ENCODE measurements around the gene CASTOR1. TPM values are rescaled to one million over a fixed set of nuclear protein-coding genes. Genes with fewer than 3 reads are reported as not detected.

Gene CASTOR1
- total and polyA plus RNA-seq, 7 donors = 5.3 to 15.0 (median 9.2) TPM; not detected in 1

GRCh38 chr22:30245181-30245984 is 43.9 kb downstream of the CASTOR1 start:
- Histone ChIP-seq H3K27me3 (peaks cover 5 to 54% (median 24%) of the 10 kb centered on the region in 3 donors), H3K27ac (peak overlapping the region in 2 of 4 donors; percentile 9 to 29), H3K4me3 (peak overlapping the region in 3 of 4 donors; percentile 40 to 50 (median 47)), H3K9me3 (no peaks in the 10 kb centered on the region), H3K4me1 (peaks cover 0 to 18% (median 15%) of the 10 kb centered on the region in 4 donors), H3K36me3 (no peaks in the 10 kb centered on the region)
- DNase-seq = no peak
- TF ChIP-seq EP300 (IDR thresholded peaks at IDR 0.05) = no peak
- intact Hi-C loops (cut with DNase I) = loop anchor here (5.0 kb wide), 1 partner anchor 48 kb away; no protein-coding TSS in a partner anchor
- WGBS, 2 donors = 37 to 55% methylated on average over 15 of the region's 15 CpGs

DNA sequence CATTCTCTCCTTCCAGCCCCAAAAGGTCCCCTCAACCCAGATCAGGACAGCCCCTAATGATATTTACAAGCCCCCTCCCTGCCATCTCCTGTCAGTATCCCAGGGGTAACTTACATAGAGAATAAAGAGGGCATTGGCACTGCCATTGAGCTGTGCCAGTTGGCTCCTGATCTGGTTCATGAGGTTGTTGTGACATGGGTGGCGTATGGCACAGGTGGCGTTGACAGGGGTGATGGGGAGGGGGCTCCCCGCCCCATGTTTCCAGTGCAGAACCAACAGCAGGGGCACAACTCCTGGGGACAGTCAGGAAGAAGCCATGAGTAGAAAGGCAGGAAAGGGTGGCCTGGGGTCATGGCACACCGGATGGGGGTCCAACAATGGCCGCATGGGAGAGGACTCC is 44.7 kb downstream of the CASTOR1 start:
- WGBS, 2 donors = 95% methylated on average over 5 of the region's 5 CpGs
- Histone ChIP-seq H3K9me3 (no peaks in the 10 kb centered on the region), H3K36me3 (no peaks in the 10 kb centered on the region), H3K27ac (no peak overlapping the region), H3K27me3 (peaks cover 5 to 52% (median 24%) of the 10 kb centered on the region in 3 donors), H3K4me1 (peaks cover 0 to 15% (median 15%) of the 10 kb centered on the region in 4 donors), H3K4me3 (no peak overlapping the region)
- no peak for DNase-seq
- intact Hi-C loops (cut with DNase I) = loop anchor here (5.0 kb wide), 1 partner anchor 47 kb away; no protein-coding TSS in a partner anchor
- TF ChIP-seq, protein P1, sequence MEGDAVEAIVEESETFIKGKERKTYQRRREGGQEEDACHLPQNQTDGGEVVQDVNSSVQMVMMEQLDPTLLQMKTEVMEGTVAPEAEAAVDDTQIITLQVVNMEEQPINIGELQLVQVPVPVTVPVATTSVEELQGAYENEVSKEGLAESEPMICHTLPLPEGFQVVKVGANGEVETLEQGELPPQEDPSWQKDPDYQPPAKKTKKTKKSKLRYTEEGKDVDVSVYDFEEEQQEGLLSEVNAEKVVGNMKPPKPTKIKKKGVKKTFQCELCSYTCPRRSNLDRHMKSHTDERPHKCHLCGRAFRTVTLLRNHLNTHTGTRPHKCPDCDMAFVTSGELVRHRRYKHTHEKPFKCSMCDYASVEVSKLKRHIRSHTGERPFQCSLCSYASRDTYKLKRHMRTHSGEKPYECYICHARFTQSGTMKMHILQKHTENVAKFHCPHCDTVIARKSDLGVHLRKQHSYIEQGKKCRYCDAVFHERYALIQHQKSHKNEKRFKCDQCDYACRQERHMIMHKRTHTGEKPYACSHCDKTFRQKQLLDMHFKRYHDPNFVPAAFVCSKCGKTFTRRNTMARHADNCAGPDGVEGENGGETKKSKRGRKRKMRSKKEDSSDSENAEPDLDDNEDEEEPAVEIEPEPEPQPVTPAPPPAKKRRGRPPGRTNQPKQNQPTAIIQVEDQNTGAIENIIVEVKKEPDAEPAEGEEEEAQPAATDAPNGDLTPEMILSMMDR (IDR thresholded peaks at IDR 0.05) = no peak
- no peak for TF ChIP-seq POLR2AphosphoS5 (IDR thresholded peaks at IDR 0.05)
- no peak for TF ChIP-seq POLR2A (IDR thresholded peaks at IDR 0.05)
- no peak for TF ChIP-seq EP300 (IDR thresholded peaks at IDR 0.05)

GRCh38 chr22:30244066-30244465 is 45.2 kb downstream of the CASTOR1 start:
- Histone ChIP-seq H3K4me1 (peaks cover 0 to 15% (median 15%) of the 10 kb centered on the region in 4 donors), H3K27me3 (peaks cover 5 to 46% (median 24%) of the 10 kb centered on the region in 3 donors), H3K4me3 (no peak overlapping the region), H3K9me3 (no peaks in the 10 kb centered on the region), H3K27ac (no peak overlapping the region), H3K36me3 (no peaks in the 10 kb centered on the region)
- TF ChIP-seq, protein P1 (IDR thresholded peaks at IDR 0.05) = no peak
- TF ChIP-seq POLR2AphosphoS5 (IDR thresholded peaks at IDR 0.05) = no peak
- TF ChIP-seq POLR2A (IDR thresholded peaks at IDR 0.05) = no peak
- no peak for TF ChIP-seq EP300 (IDR thresholded peaks at IDR 0.05)
- WGBS, 2 donors = 92 to 94% methylated on average over 10 of the region's 10 CpGs
- no peak for DNase-seq
- intact Hi-C loops (cut with DNase I) = no loop called here

GRCh38 chr22:30243661-30244060 is 45.6 kb downstream of the CASTOR1 start:
- H3K9me3 ChIP-seq = no peaks in the 10 kb centered on the region
- H3K4me1 ChIP-seq = peaks cover 0 to 15% (median 15%) of the 10 kb centered on the region in 4 donors
- intact Hi-C loops (cut with DNase I) = no loop called here
- H3K27me3 ChIP-seq = peaks cover 5 to 43% (median 24%) of the 10 kb centered on the region in 3 donors
- no peak overlapping the region for H3K4me3 ChIP-seq
- DNase-seq = no peak
- TF ChIP-seq POLR2AphosphoS5 (IDR thresholded peaks at IDR 0.05) (no peak), EP300 (IDR thresholded peaks at IDR 0.05) (no peak), POLR2A (IDR thresholded peaks at IDR 0.05) (no peak)
- TF ChIP-seq, protein P1 (IDR thresholded peaks at IDR 0.05) = no peak
- no peak overlapping the region for H3K27ac ChIP-seq
- H3K36me3 ChIP-seq = no peaks in the 10 kb centered on the region
- WGBS, 2 donors = 91 to 94% methylated on average over 22 of the region's 22 CpGs

GRCh38 chr22:30241576-30242371 is 47.5 kb downstream of the CASTOR1 start:
- Histone ChIP-seq H3K36me3 (no peaks in the 10 kb centered on the region), H3K4me3 (no peak overlapping the region), H3K27ac (no peak overlapping the region), H3K9me3 (no peaks in the 10 kb centered on the region), H3K27me3 (peaks cover 5 to 28% (median 20%) of the 10 kb centered on the region in 3 donors), H3K4me1 (peaks cover 0 to 13% (median 13%) of the 10 kb centered on the region in 4 donors)
- no peak for DNase-seq
- WGBS, 2 donors = 81 to 88% methylated on average over 15 of the region's 15 CpGs
- intact Hi-C loops (cut with DNase I) = no loop called here
- no peak for TF ChIP-seq EP300 (IDR thresholded peaks at IDR 0.05)
- TF ChIP-seq POLR2A (IDR thresholded peaks at IDR 0.05) = no peak
- no peak for TF ChIP-seq POLR2AphosphoS5 (IDR thresholded peaks at IDR 0.05)
- TF ChIP-seq, protein P1 (IDR thresholded peaks at IDR 0.05) = no peak

Measured in sigmoid colon (tissue), 7 donors.